Lung microvascular endothelial cell (primary cell): ENCODE results near the gene TMEM123. TPM values are rescaled to one million over a fixed set of nuclear protein-coding genes. Genes with fewer than 3 reads are reported as not detected.
A peak's percentile ranks its signal among the peaks of the same experiment; 100 is the strongest.
"Not testable (repeated sequence)": the region's sequence is repeated elsewhere in the genome, so short reads cannot be mapped to it uniquely, and the experiment has no call there.

Experiments
- DNase-seq, 2 donors: peaks; one replicate each; pipeline versions ENCODE4 v3.0.0 to v3.0.0-alpha.2; 2010; ENCODE audit warnings: low read depth in 2 of 2
- total RNA-seq: library from RNA; depleted of rRNA; stranded (reverse); fragments of >200 nt; gene quantifications from 2 replicates; pipeline ENCODE4 v1.2.1, GENCODE V29; 2014

The TMEM123 gene
- total RNA-seq, 1 donor from 2014 or later, result 269 TPM

GRCh38 chr11:102449651-102450570 lies 2.7 kb downstream of the TMEM123 start:
- peak; percentile 49 to 87 for DNase-seq

- DNase-seq, result peak; percentile 30 to 40
These were observed 3.7 kb downstream of the TMEM123 start for GRCh38 chr11:102448869-102449224.

- DNase-seq, result no peak
These were observed 4.4 kb downstream of the TMEM123 start for GRCh38 chr11:102447941-102448868.

GRCh38 chr11:102447193-102447592 lies 5.4 kb downstream of the TMEM123 start:
- peak in 1 of 2 donors; percentile 16 for DNase-seq

GRCh38 chr11:102446606-102447005 lies 6.0 kb downstream of the TMEM123 start:
- DNase-seq, result peak; percentile 36 to 80

GRCh38 chr11:102444693-102445092 lies 7.9 kb downstream of the TMEM123 start:
- not testable (repeated sequence) for DNase-seq

- DNase-seq, result not testable (repeated sequence)
These were observed 8.4 kb downstream of the TMEM123 start for GRCh38 chr11:102444142-102444541.

- DNase-seq, result not testable (repeated sequence)
These were observed 13.6 kb downstream of the TMEM123 start for GRCh38 chr11:102439063-102439363.

- peak in 1 of 2 donors; percentile 5 for DNase-seq
These were observed 14.1 kb downstream of the TMEM123 start for GRCh38 chr11:102438311-102439062.

- DNase-seq, result peak in 1 of 2 donors; percentile 19
These were observed 14.8 kb downstream of the TMEM123 start for GRCh38 chr11:102437727-102438126.

GRCh38 chr11:102436976-102437375 lies 15.6 kb downstream of the TMEM123 start:
- DNase-seq, result no peak

- DNase-seq, result no peak
These were observed 16.0 kb downstream of the TMEM123 start for GRCh38 chr11:102436561-102436960.

- DNase-seq, result no peak
These were observed 16.9 kb downstream of the TMEM123 start for GRCh38 chr11:102435688-102436087.

- DNase-seq, result not testable (repeated sequence)
These were observed 19.0 kb downstream of the TMEM123 start for GRCh38 chr11:102433571-102433970.

GRCh38 chr11:102432560-102432959 lies 20.0 kb downstream of the TMEM123 start:
- DNase-seq, result not testable (repeated sequence)

- DNase-seq, result no peak
These were observed 21.2 kb downstream of the TMEM123 start for GRCh38 chr11:102431404-102431803.

GRCh38 chr11:102430158-102430836 lies 22.3 kb downstream of the TMEM123 start:
- DNase-seq, result no peak

GRCh38 chr11:102429691-102430090 lies 22.9 kb downstream of the TMEM123 start:
- DNase-seq, result no peak

GRCh38 chr11:102429226-102429625 lies 23.3 kb downstream of the TMEM123 start:
- DNase-seq, result no peak

- no peak for DNase-seq
These were observed 23.9 kb downstream of the TMEM123 start for GRCh38 chr11:102428696-102429095.

GRCh38 chr11:102427068-102427467 lies 25.5 kb downstream of the TMEM123 start:
- no peak for DNase-seq
